CD4-positive, alpha-beta T cell treated with Interleukin-4 for 4 hours (primary cell): ENCODE results near the gene NFASC.

ENCODE experiments used
- DNase-seq: peaks from one replicate; pipeline ENCODE4 v3.0.0-alpha.2; 2020

The NFASC gene

GRCh38 chr1:204870160-204870912 is at the start of gene NFASC:
Gene NFASC, plus strand, starts transcription at chr1:204870862. Its CDS starts 73,454 bp downstream, at chr1:204944316.
- no peak for DNase-seq

- DNase-seq, result no peak
These were observed 49.2 kb upstream of the NFASC start for GRCh38 chr1:204821476-204821875.

DNA sequence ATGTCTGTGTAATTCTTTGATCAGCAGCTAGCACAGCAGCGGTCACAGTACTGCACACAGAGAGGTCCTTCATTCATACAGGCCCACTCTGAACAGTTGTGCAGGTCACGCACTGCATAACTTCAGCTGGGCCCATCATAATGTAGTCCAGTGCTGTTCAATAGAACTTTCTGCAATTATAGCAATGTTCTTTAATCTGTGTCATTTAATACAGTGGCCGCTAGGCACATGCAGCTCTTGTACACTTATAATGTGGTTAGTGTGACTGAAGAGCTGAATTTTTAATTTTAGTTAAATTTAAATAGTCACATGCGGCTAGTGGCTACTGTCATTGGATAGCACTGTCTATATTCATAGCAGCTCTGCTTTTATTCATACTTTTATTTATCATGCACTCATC is 48.7 kb upstream of the NFASC start:
- DNase-seq, result no peak

- no peak for DNase-seq
These were observed 43.7 kb upstream of the NFASC start for GRCh38 chr1:204826970-204827369.

DNA sequence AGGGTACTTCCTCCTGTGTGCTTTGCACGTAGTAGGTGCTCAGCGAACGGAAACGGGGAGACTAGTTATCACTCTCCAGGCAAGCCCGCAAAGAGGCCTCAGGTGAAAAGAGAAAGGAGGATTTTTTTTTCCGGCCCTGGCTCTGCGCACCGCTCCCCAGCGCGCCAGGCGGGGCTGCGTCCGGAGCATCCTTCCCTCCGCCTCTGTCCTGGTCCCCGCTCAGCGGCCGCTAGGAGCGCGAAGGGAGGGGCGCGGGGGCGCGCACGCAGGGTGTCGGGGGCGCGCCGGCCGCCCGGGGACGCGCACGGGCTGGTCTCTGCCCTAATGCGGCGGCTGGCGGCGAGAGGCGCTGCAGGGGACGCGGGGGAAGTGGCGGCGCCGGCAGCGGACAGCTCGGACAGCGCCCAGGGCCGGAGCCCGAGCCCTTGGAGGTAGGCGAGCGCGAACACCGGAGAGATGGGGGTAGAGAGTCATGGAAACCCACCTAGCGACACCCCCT is 42.3 kb upstream of the NFASC start:
- no peak for DNase-seq

- DNase-seq, result no peak
These were observed 41.4 kb upstream of the NFASC start for GRCh38 chr1:204829133-204829825.

DNA sequence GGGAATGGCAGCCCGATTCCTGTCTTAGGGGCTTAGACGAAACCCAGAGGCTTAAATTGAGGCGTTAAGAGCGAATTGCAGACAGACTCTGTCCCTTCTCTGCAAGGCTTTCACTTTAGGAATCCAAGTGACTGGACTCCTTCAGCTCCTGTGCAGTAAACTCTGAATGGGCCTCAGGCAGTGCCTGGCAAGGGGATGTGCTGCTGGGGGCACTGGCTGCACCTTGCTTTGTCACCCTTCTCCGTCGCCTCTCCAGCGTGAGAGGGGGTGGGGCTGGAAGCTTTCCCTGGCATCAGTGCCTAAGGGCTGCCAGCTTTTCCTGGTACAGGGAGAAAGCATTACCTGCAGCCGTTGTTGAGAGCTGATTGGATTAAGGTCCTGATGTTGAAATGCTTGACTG is 39.9 kb upstream of the NFASC start:
- DNase-seq, result no peak

DNA sequence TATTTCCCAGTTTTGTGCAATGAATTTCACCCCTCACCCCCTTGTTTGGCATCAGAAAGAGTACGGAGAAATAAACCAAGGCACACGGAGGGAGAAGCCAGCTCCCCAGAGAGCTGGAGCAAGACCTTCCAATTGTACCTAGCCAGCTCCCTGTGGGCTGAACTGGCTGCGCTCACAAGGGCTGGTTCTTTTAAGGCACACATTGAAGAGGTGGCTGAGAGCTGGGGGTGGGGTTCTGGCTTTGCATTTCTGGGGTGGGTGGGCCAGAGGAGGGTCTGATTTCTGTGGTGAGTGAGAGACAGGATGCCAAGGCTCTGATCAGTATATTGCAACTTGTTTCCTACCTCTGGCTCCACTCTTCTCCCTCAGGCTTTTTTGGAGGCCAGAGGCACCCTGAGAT is 39.5 kb upstream of the NFASC start:
- no peak for DNase-seq

GRCh38 chr1:204834336-204834735 is 36.3 kb upstream of the NFASC start:
- DNase-seq, result no peak

- no peak for DNase-seq
These were observed 35.9 kb upstream of the NFASC start for GRCh38 chr1:204834752-204835151.

GRCh38 chr1:204835737-204836136 is 34.9 kb upstream of the NFASC start:
- no peak for DNase-seq

DNA sequence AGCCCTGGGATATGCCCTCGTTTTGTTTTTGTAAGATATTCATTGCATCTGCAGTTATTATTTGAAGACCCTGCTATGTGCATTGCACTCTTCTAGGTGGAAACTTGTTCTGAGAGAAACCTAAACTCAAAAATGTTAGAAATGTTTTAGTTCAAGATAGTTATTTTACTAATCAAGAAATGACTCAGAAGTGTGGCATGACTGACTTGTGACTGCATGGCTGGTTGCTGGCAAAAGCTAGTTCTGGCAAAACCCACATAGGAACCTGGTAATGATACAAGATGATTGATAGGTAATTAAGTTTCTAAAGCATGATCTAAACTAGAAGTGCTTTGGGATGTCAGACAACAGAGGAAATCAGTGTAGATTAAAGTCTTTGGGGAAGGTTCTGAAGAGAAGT is 33.8 kb upstream of the NFASC start:
- DNase-seq, result no peak

DNA sequence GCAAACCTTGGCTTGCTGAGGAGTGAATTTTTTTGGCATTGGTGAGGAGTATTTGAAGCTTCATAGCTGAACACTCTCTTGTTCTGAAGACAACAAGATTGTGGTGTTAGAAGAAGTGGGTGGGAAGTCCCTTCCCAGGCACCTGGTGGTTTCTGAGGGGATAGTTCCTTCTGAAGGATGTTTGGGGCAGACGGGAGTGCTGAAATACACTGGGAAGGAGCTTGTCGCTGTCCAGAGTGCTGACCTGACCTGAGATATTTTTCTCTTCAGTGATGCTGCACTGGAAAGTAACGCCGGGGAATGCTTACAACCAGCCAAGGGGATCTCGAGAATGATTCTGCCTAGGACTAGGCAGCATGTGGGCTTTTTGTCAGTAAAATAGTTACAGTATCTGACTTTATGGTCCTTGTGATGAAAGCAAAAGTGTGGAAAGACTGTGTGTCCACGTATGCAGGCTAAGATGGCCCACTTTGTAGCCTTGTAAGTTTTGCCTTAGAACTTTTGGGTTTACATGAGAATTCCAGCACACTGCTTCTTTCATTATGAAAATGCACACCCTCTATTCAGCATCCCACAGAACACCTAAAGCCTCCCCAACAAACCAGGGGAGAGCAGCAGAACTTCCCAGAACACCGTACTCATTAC is 33.1 kb upstream of the NFASC start:
- DNase-seq, result no peak

DNA sequence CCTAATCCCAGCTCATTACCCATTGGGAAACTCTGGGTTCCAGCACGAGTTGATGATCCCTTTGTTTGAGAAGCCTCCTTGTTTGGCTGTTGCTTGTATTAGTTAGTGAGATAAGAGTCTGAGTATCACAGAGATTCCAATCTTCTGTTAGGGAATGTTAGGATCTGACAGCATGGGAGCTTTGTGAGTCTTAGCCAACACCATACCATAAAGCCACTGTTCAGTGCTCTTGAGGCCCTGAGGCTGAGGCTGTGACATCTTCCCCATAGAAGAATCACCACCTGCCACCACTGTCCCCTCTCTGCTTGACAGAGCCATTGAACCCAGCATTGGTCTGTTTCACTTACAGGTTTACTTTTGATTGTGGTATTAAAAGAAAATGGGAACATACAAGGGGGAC is 29.3 kb upstream of the NFASC start:
- DNase-seq, result no peak

- no peak for DNase-seq
These were observed 28.9 kb upstream of the NFASC start for GRCh38 chr1:204841798-204842197.

- DNase-seq, result no peak
These were observed 28.3 kb upstream of the NFASC start for GRCh38 chr1:204842369-204842768.

DNA sequence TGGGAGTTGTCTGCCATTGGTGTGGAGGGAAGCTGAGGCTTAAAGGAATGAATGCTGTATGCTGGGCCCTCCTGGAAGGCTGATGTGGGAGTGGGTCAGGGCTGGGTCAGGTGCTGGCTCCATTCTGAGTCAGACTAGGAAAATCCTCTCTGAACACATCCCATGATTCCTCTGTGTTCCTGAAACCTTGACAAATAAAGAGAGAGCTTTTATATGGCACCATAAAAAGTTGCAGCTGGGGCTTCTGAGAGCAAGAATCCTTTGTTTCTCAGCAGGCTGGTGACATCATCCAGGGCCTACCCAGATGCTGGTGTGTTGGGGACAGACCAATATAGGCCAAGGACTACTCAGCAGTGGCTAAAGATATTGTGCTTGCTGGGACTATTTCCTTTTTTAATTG is 27.8 kb upstream of the NFASC start:
- DNase-seq, result no peak

DNA sequence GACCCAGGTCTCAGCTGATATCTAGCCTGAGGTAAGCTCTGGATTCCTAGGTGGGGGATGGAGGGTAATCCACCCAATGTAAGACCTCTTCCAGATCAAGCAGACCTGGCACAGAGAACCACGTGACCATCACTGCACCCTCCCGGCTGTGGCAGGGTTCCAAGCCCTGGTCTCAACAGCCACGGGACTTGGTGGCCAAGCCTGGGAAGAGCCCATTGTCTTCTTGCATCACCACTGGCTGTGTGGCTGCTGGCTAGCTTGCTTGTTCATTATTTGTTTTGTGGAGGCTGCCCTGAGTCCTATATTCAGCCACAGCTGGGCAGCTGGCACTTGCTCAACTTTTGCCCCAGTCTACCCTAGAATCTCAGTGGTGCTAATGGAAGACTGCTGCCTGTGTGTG is 24.1 kb upstream of the NFASC start:
- DNase-seq, result no peak

GRCh38 chr1:204848579-204848978 is 22.1 kb upstream of the NFASC start:
- DNase-seq, result no peak

DNA sequence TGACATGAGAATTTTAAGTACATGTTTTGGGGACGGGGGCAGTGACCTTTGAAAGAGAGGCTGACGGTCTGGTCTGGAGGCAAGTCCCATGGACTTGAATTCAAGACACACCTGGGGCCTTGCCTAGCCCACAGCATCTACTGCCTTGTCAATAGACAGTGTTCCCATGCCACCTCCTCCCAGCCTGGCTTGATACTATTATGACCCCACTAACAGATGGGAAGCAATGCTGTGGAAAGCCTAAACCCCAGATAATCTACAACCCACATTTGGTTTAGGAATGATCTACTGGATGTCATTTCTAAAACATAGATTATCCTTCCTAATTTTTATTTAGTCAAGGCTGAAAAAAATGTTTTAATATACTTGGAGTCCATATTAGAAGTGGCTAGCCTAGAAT is 17.8 kb upstream of the NFASC start:
- no peak for DNase-seq

GRCh38 chr1:204853436-204853835 is 17.2 kb upstream of the NFASC start:
- DNase-seq, result no peak

DNA sequence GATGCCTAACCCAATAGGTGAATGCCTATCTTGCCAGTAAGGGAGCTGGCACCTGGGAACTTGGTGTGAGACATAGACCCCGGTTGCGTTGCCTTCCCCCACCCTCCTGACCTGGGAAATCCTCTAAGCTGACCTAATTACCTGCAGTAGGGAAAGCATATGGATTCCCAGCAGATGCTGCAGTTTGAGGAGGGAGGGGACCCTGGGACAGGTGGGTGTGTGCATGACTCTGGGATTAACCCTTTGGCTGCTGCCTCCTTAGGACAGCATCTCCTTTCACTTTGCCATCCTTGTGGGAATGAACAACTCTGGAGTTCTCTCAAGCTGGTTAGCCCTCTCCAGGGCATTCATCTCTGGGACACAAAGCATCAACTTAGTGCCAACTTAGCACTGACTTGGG is 16.4 kb upstream of the NFASC start:
- DNase-seq, result no peak

- no peak for DNase-seq
These were observed 12.3 kb upstream of the NFASC start for GRCh38 chr1:204858363-204858821.

DNA sequence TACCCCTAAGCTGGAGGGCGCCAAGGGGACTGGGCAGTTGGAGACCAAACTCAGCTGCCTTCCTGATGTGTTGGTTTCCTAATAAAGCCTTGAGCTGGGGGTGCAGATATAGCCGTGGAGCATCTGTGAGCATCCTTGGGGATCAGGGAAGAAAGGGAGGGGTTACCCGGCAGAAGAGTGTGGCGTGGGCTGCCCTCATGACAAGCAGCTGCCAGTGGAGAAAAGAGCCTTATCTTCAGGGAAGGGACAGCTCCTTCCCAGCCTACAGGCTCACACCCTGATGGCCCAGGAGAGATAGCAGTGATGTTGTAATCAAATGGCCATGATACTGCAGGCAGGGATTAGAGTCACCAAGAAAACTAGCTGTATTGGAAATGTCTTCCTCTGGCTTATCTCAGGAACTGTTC is 10.8 kb upstream of the NFASC start:
- no peak for DNase-seq
